NOMO-1 treated with DMSO at 0.1 percent for 48 hours (cell line): ENCODE results near the gene EFCAB10.
"Not testable (repeated sequence)": the region's sequence is repeated elsewhere in the genome, so short reads cannot be mapped to it uniquely, and the experiment has no call there.

Source experiments
- DNase-seq: peaks from one replicate; lab custom pipeline; 2025; ENCODE audit not compliant: unreplicated experiment; lab: John Stamatoyannopoulos, UW

The EFCAB10 gene

DNA sequence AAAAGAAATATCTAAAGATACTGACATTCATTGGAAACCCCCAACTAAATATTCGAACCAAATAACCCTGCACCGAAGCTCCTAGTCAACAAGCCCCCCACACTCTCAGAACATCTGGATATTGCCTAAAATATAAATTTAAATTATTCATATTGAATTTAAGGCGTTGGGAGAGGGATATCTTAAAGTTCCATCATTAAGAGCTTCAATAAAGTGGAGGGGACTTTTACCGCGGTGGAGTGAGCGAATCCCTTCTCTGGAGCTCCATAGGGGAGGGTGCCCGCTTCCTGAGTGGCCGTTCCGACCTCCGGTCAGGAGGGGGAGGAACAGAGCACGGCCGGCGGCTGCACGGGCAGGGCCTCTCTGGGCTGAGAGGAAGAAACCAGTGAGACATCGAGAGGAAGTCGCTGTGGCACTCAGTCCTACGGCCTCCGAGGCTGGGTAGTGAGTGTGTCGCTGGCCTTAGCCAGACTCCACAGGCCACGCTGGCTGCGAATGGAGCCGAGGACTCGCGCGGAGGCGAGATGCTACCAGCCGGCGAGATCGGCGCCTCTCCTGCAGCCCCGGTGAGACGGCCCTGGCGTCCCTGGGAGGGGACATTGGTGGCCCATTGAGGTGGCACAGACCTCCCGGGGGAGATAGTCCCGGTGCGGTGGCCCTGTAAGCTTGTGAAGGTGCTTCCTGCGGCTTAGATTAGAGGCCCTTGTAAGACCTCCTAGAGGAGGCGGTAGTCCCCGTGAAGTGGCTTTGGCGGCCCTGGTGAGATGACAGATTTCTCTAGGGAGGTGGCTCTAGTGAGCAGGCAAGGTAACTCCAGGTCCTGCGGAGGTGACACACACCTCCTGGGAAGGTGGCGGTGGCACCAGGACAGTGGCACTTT lies 49.3 kb downstream of the EFCAB10 start, which contains the start of gene RINT1:
Gene RINT1, plus strand, starts transcription at position 410 of the 880 bp plus-strand sequence. Its CDS starts 115 bp downstream, at position 525.
- peak; percentile 78 for DNase-seq

DNA sequence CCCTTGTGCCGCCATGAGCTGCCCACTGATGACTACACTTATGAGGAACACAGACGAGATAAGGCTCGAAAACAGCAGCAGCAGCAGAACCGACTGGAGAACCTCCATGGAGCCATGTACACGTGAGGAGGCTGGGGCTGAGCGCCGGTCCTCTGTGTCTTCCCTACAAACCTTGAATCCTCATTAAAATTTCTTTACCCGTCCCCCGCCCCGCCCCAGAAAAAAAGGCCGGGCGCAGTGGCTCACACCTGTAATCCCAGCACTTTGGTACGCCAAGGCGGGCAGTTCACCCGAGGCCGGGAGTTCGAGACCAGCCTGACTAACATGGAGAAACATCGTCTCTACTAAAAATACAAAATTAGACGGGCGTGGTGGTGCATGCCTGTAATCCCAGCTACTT lies 50.7 kb downstream of the EFCAB10 start:
- DNase-seq, result no peak

DNA sequence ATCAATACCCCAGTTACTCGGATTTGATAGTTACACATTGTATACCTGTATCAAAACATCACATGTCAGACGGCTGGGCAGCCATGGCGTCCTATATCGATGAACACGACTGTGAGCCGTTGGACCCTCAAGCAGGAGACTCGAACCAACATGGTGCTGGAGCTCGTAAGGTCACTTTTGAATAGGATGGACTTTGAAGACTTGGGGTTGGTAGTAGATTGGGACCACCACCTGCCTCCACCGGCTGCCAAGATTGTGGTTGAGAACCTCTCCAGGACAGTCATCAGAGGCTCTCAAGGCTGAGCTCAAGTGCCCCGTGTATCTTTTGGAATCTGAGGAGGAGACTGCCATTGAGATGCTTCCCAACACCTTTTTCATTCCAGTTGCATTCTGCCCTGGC lies 51.2 kb downstream of the EFCAB10 start:
- DNase-seq, result no peak

DNA sequence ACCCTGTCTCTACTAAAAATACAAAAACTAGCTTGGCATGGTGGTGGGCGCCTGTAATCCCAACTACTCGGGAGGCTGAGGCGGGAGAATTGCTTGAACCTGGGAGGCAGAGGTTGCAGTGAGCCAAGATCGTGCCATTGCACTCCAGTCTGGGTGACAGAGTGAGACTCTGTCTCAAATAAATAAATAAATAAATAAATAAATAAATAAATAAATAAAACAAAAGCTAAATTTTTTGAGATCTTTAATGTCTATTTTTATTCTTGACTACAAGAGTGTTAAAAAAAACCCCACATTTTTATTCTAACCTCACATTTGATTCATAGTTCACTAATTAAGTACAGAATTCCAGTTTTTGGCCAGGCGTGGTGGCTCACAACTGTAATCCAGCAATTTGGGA lies 53.6 kb downstream of the EFCAB10 start:
- DNase-seq, result not testable (repeated sequence)

DNA sequence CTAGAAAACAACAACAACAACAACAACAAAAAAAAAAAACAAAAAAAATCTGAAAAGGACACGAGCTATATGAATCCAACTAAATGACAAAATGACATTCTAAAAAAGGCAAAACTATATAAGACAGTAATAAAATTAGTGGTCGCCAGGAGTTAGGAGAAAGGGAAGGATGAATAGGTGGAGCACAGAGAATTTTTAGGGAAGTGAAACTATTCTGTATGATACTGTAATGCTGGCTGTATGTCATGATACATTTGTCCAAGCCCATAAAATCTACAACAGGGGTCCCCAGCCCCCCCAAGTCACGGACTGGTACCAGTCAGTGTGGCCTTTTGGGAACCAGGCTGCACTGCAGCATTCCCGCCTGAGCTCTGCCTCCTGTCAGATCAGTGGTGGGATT lies 56.5 kb downstream of the EFCAB10 start:
- peak; percentile 26 for DNase-seq

DNA sequence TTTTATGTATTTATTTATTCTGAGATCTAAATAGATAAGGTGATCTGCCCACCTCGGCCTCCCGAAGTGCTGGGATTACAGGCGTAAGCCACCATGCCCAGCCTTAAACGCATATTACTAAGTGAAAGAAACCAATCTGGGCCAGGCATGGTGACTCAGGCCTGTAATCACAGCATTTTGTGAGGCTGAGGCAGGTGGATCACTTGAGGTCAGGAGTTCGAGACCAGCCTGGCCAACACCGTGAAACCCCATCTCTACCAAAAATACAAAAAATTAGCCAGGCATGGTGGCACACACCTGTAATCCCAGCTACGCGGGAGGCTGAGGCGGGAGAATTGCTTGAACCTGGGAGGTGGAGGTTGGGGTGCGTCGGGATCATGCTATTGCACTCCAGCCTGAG lies 56.9 kb downstream of the EFCAB10 start:
- not testable (repeated sequence) for DNase-seq

DNA sequence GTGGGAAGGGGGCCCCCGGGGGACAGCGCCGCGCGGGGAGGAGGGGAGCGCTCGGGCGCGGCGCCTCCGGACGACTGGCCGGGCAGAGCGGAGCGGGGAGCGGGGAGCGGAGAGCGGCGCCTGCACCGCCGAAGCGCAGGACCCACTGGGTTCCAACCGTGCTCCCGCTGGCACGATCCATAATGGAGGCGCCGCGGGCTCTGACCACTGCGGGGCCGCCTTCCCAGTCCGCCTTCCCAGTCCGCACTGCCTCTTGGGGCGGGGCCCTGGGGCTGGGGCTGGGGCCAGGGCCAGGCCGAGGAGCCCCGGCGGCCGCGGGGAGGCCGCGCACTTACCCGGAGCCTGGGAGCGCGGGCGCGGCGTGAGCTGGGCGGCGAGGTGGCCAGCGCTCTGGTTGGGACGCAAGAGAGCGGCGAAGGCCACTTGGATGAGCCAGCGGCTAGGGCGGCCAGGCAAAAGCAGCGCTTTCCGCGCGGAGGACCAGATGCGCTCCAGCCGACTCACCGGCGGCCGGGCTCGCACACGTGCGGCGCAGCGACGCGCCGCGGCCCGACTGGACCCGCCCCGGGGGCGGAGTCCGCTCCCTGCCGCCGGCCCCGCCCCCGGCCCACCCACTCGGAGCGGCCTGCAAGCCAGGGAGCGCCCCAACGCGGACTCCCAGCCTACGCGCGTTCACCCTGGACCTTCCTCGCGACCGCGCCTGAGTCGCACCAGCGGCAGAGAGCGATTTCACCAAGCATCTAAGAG lies 59.4 kb downstream of the EFCAB10 start, which contains the start of gene PUS7:
Gene PUS7, minus strand, starts transcription at position 555 of the 747 bp plus-strand sequence. CDS start 13,759 bp downstream, outside the sequence.
- peak; percentile 46 for DNase-seq

DNA sequence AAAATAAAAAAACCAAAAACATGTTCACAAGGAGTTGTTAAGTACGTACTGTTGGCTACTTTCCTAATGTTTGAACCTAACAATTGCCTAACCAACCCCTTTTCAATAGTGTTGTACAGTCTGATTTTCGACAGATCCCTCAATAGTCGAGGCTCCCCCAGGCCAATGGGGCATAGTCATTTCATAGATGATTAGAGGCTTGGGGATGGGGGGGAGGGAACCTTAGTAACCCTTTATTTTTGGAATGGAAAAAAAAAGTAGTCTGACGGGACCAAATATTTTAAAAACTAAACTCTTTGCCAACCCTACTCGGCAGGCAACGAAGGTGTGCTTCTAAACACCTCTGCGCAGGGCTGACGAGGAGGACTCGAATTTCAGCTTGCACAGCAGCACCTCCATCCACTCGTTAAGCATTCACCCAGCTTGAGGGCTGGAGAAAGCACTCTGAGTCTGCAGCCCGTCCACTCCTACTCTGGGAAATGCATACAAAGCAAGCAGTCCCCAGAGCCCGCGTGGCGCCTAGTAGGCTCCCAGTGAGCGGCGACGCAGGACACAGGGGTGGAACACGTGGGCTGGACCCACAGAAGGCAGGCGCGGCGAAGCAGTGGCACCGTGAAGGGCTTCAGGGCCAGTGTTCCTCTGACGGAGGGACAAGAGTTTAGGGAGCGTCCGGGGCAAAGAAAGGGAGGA lies 60.1 kb downstream of the EFCAB10 start:
- peak; percentile 3 for DNase-seq

DNA sequence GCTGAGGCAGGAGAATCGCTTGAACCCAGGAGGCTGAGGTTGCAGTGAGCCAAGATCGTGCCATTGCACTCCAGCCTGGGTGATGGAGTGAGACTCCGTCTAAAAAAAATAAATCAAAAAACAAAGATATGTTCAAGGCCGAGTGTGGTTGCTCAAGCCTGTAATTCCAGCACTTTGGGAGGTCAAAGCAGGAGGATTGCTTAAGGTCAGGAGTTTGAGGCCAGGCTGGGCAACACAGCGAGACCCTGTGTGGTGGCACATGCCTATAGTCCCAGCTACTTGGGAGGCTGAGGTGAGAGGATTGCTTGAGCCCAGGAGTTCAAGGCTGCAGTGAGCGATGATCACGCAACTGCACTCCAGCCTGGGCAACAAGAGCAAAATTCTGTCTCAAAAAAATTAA lies 60.7 kb downstream of the EFCAB10 start:
- not testable (repeated sequence) for DNase-seq

DNA sequence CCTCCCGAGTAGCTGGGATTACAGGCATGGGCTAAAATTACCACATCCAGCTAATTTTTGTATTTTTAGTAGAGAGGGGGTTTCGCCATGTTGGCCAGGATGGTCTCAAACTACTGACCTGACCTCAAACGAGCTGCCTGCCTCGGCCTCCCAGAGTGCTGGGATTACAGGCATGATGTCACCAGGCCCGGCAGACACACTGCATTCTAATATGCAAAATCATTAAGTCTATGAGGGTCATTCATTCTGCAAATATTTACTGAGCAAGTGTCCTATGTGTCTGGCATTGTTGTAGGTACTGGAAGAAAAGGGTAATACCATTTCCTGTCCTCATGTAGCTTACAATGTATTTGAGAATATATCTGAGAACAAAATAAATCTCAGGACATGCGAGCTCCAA lies 61.9 kb downstream of the EFCAB10 start:
- no peak for DNase-seq

DNA sequence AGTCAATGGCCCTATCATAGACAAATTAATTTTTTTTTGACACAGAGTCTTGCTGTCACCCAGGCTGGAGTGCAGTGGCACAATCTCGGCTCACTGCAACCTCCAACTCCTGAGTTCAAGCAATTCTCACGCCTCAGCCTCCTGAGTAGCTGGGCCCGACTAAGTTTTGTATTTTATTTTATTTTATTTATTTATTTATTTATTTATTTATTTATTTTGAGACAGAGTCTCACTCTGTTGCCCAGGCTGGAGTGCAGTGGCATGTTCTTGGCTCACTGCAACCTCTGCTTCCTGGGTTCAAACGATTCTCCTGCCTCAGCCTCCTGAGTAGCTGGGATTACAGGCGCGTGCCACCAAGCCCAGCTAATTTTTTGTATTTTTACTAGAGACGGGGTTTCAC lies 65.7 kb downstream of the EFCAB10 start:
- DNase-seq, result not testable (repeated sequence)
